HPDE6-E6E7 (cell line): ENCODE results near the gene PDLIM5.
"Not testable (repeated sequence)": the region's sequence is repeated elsewhere in the genome, so short reads cannot be mapped to it uniquely, and the experiment has no call there.

Experiments used
- DNase-seq: peaks from one replicate; pipeline ENCODE4 v3.0.0; 2011; ENCODE audit warnings: missing footprints; ENCODE audit errors: extremely low spot score

Gene PDLIM5

DNA sequence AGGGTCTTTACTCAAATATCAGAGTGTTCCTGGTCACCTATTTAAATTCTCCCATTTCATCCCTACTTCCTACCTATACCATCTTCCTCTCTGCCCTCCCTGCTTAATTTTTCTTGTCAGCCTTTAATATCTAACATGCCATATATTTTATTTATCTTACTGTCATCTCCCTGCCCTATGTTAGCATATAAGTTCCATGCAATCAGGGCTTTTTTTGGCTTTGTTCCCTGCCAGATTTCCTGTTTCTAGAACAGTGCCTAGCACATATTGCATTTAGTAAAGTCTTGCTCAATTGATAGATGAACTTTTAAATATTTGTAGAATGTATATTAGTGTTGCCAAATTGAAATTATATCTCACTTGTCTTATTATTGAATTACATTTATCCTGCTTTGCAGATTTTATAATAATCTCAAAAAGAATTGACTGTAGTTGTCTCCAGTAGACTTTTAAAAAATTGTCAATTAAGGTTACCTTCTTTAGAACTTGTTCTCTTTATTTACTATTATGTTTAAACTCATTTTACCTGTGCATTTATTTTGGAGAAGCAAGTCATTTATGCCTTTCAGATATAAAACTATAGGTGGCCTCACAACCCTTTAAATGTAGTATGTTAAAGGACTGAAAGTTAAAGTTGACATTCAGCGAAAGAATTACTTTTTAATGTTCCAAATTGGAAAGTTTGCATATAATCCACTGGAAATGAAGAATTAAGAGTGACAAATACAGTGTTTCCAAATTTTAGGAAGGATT, 197.8 kb downstream of the PDLIM5 start:
- DNase-seq, result no peak

DNA sequence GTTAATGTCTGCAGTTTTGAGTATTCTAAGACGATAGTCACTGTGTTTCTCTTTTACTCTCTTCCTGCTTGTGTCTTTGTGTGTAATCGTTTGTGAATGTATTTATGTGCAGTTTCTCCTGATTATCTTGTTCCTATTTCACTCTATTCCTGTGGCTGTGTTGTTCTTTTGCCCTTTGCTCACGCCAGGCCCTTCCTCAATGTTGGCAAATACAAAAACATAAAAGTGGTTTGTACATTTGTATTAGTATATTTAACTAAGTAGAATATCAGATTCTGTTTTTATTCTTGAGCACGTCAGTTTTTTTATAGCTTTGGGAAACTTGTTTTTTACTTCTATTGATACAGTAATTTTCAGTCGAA, 198.4 kb downstream of the PDLIM5 start:
- no peak for DNase-seq

DNA sequence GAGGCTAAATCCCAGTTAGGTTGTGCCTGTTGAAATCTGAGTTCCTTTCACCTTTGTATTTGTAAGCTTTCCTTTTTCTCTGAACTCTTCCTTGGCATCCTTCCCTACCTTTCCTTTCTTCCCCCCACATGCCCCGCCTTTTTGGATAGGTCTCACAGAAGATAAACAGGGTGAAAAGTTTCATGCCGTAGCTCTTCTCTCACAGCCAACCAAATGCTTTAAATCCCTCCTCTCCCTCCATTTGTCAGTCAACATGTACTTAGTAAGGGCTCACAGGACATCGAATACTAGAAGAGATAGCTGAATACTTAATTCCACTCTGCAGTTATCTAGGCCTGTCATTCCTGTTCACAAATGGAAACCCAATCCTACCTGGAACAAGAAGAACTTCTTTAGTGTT, 198.9 kb downstream of the PDLIM5 start:
- DNase-seq, result no peak

DNA sequence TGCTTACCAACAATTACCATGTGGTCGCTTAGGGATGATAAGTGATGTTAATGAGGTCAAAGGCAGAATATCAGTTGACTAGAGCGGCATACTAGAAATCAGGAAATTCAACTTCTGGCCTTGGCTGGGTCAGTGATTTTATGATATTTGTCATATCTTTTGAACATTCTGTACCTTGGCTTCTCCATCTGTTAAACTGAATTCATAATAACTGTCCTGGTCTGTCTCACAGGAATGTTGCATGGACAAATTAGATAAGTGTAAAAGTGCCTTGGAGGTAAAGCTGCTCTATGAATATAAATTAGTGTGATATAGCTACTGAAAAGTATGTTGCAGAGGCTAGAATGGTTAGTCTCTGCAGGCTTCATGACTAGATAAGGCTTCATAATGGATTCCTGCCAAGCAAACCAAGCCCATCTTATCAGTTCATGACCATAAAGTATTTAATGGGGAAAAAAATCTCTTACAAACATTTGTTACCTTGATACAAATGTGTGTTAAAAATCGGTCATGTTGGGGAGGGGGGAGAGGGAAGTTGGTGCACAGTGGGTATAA, 201.4 kb downstream of the PDLIM5 start:
- no peak for DNase-seq

DNA sequence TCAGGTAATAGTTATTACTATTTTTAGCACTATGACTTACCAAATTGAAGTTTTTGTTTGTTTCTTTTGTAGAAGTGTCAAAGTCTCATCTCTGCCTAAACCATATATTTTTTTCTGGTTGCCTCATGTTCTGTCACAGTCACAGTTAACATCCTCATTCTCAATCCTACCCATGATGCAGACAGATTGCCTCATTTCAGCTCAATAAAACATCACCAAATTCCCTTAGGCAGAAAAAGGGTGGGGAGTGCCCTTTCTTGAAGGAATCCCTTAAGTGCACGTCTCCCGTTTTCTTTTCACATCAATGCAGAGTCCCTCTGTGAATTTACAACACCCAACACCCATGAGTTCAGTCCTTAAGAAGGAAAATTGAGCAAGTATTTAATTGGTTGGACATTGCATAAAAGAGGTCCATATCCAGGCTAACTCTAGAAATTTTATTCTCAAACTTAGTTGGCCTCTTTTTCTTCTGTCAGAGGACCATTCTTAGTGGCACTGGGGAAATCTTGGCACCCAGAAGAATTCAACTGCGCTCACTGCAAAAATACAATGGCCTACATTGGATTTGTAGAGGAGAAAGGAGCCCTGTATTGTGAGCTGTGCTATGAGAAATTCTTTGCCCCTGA, 202.4 kb downstream of the PDLIM5 start:
- DNase-seq, result no peak

DNA sequence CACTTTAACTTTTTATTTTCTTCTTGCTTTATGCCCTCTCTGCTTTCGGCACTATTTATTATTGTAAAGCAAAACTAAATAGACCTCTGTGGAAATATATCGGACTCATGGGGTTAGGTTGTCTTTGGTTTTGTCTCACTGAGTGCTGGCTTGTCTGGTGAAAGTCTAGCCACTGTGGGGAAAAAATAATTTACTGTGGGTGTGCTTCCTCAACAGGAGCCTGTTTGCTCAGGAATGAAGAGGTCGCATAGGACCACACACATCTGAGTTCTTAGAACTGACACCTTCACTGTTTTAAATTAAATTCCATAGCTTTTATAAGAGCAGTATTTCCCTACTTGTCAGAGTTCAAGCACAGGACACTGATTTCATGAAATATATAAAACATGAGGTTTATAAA, 203.0 kb downstream of the PDLIM5 start:
- no peak for DNase-seq

DNA sequence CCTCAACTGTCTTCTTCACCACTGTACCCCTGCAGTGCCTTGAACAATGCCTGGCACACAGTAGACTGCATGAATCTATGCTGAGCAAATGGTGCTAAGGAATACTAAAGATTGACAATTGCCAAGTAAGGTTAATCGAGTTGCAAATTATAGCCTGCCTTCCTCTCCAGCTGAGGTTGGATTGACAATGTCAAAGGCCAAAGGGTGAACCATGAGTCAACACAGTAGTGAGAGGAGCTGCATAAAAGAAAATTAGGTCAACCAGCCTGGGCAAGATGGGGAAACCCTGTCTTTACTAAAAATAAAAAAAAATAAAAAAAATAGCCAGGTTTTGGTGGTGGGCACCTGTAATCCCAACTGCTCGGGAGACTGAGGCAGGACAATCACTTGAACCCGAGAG, 208.9 kb downstream of the PDLIM5 start:
- no peak for DNase-seq

DNA sequence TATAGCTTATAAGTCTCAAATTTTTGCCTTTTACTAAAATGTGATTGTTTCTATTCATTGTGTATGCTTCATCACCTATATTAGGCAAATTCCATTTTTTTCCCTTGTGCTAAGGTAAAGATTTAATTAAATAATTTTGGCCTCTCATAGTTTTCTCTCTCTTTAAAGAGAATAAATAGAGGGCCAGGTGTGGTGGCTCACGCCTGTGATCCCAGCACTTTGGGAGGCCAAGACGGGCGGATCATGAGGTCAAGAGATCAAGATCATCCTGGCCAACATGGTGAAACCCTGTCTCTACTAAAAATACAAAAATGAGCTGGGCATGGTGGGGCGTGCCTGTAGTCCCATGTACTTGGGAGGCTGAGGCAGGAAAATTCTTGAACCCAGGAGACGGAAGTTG, 213.3 kb downstream of the PDLIM5 start:
- DNase-seq, result not testable (repeated sequence)

DNA sequence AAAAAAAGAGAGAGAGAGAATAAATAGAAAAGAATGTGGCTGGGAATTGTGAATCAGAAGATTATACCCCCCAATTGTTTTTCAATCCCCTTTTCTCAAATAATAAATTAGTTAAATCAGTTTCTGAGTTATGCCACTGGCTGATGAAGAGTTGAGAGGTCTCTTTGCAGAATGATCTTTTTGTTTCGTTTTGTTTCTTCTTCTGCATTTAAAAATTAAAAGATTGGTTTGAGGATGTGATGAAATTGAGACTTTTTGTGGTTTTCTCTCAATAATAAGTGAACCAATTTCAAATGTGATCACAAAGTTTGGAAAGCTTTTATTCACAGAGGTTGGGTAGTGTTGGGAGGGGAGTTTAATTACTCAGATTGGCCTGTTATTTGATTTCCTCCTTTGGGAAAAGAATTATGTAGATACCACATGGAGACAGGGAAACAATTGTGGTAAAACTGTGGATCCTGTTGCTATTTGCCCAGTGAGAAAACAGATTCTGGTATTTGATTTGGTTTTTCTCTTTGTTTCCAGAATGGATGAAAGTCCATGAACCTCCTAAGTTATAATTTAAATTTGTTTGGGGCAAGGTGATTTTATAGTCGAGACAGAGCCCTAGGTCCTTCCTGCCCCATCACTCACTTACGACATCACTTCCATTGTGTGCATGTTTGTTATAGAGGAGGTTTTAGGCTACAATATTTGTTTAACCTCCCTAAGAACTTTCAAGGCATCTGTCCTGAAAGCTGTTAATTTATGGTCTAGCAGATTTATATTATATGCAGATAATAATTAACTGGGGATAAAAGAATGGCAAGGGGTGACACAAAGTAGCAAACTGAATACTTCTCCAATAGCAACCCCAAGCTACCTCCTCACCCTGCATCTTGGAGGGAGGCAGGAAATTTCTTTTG, 214.0 kb downstream of the PDLIM5 start:
- DNase-seq, result no peak

DNA sequence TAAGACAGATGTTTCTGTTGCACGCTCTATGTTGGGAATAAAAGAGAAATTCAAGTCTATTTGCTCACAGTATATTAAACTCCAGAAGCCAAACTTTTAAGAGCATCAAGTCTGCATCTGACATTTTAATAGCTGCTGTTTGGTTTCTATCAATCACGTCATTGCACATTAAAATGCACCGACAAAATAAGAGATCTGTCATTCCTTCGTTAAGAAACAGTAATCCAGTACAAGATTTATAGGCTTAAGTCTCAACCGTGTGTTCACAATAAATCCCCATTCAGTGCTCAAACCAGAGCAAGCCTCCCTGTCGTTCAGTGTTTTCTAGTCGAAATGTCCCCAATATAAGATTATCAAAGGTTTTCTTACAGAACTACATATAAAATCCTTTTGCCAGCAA, 217.0 kb downstream of the PDLIM5 start:
- no peak for DNase-seq

DNA sequence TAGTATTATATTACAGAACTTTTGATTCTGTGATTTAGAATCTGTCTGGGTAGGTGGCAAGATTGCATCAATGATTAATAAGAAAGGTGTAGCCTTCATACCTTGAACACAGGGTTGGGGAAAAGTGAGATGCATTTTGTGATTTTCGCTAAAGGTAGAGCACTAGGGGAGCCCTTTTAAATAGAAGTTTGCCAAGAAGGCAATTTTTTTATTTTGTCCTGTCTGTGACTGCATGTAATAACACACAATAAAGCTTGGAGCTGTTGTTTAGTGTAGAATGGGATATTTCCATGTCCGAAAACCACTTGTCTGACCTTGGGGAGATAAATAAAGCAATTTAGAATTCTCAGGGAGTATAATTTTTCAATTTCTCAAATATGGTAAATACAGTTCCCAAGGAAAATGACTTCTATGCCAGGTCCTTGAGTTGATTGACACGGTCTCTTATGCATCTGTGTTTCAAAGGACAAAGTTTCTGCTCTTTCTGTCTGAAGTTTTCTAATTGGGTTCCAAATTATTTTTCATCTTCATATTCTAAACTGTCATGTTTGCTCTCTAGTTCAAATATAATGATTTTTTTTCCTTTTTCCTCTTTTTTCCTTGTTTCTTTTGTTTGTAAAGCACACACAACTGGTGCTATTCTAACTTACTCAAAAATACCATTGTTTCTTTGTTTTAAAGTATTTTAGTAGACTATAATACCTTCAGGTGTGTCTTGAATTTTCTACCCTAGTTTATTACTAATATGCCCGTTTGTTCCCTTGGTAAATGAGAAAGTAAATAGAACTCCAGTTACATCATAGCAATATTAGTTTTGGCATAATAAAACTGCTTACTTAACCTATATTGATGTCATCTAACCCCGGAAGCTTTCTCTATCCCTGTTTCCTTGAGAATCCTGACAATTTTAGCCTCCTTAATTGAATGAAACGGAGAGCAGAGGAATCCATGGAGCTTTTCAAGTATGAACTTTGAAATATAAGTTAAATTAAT, 218.2 kb downstream of the PDLIM5 start:
- no peak for DNase-seq

DNA sequence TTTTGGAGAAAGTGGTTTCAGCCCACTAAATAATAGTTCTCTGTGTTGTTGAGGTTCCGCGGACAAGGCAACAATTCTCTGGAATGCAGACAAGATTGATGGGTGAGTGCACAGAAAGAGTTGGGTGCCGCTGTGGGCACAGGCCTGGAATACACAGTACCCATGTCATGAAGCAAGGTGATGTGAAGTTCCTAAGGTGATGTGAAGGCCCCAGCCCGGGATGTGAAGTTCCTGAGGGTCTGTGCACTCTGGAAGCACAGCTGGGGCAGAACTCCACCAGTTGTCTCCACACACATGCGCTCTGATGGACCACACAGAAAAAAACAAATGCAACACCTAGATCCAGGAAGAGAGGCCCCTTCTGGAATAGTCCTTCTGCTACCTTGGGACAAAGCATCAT, 219.4 kb downstream of the PDLIM5 start:
- no peak for DNase-seq

DNA sequence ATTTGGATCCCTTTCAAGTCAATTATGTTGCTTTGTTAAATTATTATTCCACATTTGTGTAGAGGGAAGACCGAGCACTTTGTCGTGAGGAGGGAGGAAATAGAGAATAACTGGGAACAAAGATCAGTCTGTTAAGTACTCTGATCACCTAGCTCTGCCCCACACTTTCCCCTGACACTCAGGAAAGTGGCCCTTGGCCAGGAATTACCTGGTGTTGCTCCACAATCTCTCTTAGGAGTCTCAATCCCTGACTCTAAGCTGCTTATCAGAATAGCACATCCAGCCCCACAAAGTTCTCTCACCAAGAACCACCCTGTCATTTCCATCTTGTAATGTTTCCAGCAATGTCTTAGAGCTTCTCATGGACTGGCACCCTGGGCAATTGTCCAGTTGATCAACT, 222.2 kb downstream of the PDLIM5 start:
- DNase-seq, result no peak

DNA sequence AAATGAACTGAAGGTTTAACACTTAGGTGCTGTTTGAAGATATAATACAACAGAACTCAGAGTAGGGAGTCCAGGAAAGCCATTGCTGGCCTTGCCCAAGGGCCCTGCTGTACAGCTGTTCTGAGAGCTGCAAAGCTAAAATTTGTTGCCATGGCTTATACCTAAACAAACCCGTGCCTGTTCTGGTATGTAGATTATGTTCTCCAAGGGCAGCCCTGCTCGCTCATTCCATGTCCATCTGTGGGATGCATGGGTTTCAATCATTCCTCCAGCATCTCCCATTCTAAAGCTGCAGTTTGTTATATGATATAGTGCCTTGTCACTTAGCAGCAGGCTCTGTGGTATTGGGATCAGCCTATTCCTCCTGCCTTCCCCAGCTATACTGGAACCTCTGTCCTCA, 225.2 kb downstream of the PDLIM5 start:
- no peak for DNase-seq

DNA sequence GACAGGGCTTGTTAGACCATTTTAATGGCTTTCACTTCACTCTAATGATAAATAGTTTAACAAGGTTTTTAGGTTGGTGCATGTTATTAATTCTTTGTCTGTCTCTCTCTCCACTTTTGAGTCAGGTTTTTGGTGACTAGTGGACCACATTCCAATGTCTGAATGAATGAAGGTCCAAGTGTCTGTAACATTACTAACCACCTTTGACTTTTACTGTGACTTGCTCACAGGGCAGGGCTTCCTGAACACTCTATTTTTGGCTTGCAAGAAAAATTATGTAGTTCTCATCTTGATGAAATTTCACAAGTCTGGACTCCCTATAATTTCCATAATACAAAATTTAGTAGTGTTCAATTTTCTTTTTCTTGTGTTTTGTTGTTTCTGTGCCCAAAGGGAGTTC, 227.2 kb downstream of the PDLIM5 start:
- DNase-seq, result no peak

DNA sequence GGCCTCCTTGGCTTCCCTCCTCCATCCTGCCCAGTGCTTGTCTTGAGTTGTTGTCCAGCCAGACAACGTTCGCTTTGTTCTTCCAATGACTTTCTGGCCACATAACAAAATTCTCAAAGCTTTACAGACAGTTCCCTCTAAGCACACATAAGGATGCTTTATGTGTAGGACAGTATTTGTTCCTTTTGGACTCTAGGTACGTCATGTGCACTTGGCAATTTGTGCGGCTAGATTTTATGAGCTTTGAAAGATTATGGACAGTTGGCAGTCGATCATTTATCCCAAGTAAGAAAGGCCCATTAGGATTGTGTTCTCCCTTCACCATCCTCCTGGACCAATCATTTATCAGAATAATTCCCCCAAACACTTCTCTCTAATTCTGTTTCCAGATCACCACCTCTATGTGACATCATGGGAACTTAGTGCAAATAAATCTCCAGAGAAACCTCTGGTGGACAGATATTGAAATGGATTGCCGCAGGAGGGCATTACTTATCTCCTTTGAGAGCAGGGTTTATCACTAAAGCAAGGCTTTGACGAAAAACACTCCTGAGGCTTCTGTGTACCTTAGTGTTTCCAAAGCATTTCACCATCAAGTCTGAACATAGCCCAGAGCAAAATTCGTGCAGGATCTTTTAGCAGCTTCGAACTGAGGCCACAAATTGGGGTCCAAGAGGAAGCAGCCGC, 228.6 kb downstream of the PDLIM5 start:
- DNase-seq, result no peak

DNA sequence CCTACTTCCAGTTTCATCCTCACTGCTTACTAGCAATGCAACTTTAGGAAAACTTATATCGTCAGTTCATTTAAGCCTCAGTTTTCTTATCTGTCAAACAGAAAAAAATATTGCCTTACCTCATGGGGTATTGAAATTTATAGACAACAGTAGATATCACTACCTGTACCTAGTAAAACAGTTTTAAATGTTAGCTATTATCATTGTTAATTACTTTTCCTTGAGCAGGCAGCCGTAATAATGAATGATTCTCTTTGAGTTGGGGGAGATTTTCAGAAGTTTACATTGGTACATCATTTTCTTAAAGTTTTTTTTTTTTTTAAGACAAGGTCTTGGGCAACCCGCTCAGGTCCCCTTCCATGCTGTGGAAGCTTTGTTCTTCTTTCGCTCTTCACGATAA, 234.3 kb downstream of the PDLIM5 start:
- no peak for DNase-seq

DNA sequence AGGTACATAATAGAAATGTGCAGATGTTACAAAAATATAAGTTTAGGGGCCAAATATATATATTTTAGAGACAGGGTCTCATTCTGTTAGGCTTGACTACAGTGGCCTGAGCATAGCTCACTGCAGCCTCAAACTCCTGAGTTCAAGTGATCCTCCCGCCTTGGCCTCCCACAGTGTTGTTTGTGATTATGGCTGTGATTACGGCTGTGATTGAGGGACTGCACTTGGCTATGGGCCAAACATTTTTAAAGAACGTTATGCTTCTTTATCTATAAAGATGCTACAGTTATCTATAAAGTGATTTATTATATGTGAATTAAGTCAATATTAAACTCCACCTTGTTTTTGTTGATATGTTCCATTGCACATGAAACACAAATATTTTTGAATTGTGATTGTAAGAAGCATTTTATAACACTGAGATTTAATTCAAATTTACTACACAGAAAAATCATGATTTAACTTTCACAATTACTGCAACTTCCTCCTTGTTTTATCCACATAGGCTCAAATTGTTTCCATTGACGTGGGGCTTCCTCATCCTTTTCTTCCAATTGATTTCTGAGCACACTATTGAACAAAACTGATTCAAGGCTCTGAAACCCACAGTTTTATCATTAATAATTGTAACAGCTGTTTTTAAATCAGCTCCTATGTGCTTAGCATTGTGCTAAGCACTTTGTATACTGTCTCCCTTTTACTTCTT, 237.6 kb downstream of the PDLIM5 start:
- no peak for DNase-seq

DNA sequence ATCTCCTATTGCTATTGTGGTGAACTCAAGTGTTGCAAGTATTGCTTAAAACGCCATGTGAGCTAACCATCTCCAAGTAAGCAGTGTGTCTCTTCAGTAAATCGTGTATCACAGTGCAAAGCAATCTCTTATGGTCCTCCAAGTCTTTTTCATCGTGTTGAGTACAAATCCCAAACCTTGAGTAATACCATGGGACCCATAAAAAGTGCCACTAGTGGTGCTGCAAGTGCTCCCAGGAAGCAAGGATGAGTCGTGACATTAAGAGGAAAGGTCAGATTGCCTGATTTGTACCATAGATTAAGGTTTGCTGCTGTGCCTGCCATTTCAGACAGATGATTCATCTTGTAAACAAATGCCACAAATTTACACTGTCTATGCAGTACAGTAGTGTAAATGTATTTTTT, 239.1 kb downstream of the PDLIM5 start:
- no peak for DNase-seq

DNA sequence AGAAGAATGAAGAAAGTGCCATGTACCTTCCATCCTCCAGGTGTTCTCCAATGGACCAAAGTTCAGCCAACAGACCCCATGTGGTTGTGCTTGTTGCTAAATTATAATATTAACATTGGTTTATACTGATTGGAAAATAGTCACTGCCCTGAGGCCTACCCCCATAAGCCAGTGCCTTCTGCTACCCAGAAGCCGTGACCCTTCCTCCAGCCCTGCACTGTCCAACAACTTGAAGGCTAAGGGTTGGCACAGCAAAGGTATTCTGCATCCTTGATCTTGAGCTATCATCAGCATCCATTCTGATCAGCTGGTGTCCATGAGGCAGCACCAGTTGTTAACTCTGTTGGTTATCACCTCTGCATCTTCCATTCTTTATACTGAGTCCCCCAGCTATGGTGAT, 239.8 kb downstream of the PDLIM5 start:
- no peak for DNase-seq
